Tibial nerve (tissue), 4 donors: ENCODE measurements around the gene NTRK2. TPM values are rescaled to one million over a fixed set of nuclear protein-coding genes. Genes with fewer than 3 reads are reported as not detected.
A peak's percentile ranks its signal among the peaks of the same experiment; 100 is the strongest.

Source experiments
- DNase-seq, 2 donors: peaks; one replicate each; pipeline ENCODE4 v3.0.0-alpha.2; 2019; ENCODE audit warnings: low spot score in 2 of 2
- H3K27ac ChIP-seq, 4 donors: fragments of 200-600 bp; sonication (generic) in 3 of 4; one replicate each; pipeline ENCODE4 v1.5.1; 2017 to 2019; ENCODE audit warnings: mild to moderate bottlenecking in 1 of 4
- H3K27me3 ChIP-seq, 2 donors: fragments of 200-600 bp; sonication (generic) in 1 of 2; one replicate each; pipeline versions ENCODE4 v1.5.1 to v1.6.0; 2017 to 2019
- H3K36me3 ChIP-seq, 3 donors: fragments of 200-600 bp; sonication (generic); one replicate each; pipeline ENCODE4 v1.5.1; 2018 to 2019
- H3K4me1 ChIP-seq, 4 donors: fragments of 200-600 bp; sonication (generic) in 3 of 4; one replicate each; pipeline ENCODE4 v1.5.1; 2017 to 2019
- H3K4me3 ChIP-seq, 4 donors: fragments of 200-600 bp; sonication (generic) in 3 of 4; one replicate each; pipeline ENCODE4 v1.5.1; 2017 to 2019; ENCODE audit warnings: mild to moderate bottlenecking in 1 of 4, moderate library complexity in 1 of 4
- H3K9me3 ChIP-seq, 4 donors: fragments of 200-600 bp; sonication (generic) in 3 of 4; one replicate each; pipeline ENCODE4 v1.5.1; 2017 to 2019
- EP300 ChIP-seq, 2 donors: sonication (generic); formaldehyde crosslinking; IDR thresholded peaks; one replicate each; pipeline ENCODE4 v1.6.1; 2017; ENCODE audit warnings: antibody characterized with exemption in 2 of 2, mild to moderate bottlenecking in 1 of 2
- POLR2A ChIP-seq, 2 donors: fragments of 450-650 bp; IDR thresholded peaks; one replicate each; pipeline ENCODE4 v1.6.1; 2017; ENCODE audit warnings: antibody characterized with exemption in 2 of 2, mild to moderate bottlenecking in 2 of 2, moderate library complexity in 2 of 2
- WGBS, 2 donors: methylation state at CpG; one replicate each; pipeline ENCODE4 v1.1.5; 2018; 5-methylcytosine and 5-hydroxymethylcytosine counted together
- total RNA-seq, 4 donors: library from RNA; depleted of rRNA; stranded (reverse); fragments of >200 nt; gene quantifications; one replicate each; pipeline ENCODE4 v1.1.0, GENCODE V29; 2016
- TF ChIP-seq, protein P1 (sequence below), 5 experiments: fragments of 200-600 bp in 3 of 5; fragments of 450-650 bp in 2 of 5; sonication (generic) in 3 of 5; IDR thresholded peaks; one replicate each; pipeline ENCODE4 v1.5.1; 2016 to 2019; ENCODE audit warnings: antibody characterized with exemption in 5 of 5, mild to moderate bottlenecking in 3 of 5, moderate library complexity in 2 of 5

Gene NTRK2
- total RNA-seq = 10 to 100 TPM; 46.7 to 83.4 (median 69.5) TPM

DNA sequence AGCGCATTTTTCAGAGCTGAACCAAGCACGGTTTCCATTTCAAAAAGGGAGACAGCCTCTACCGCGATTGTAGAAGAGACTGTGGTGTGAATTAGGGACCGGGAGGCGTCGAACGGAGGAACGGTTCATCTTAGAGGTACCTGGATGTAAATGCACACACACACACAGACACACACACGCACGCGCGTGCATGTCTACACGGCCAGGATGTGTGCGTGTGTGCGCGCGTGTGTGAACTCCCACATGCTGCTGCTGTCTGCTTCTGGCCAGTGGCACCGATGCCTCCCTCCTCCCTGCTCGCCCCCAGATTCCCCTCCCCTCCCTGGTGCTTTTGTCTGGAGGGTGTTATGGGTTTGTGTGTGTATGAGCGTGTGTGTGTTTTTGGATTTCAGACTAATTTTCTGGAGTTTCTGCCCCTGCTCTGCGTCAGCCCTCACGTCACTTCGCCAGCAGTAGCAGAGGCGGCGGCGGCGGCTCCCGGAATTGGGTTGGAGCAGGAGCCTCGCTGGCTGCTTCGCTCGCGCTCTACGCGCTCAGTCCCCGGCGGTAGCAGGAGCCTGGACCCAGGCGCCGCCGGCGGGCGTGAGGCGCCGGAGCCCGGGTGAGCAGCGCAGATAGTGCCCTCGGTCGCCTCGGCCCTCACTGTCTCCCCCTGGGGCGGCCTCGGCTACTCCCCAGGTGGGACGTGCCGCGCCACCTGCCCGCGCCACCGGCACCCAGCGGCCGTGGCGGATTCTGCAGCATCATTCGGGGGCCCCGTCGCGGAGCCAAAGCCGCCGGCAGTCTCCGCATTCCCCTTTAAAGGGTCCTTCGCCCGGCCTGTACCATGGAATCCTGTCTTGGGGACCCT lies at the start of gene NTRK2:
Gene NTRK2 (plus strand): TSS at position 442 of the 850 bp plus-strand sequence. CDS start 1,020 bp downstream, outside the sequence.
- TF ChIP-seq EP300 (IDR thresholded peaks at IDR 0.05) = peak in 1 of 2 donors; percentile 85
- TF ChIP-seq POLR2A (IDR thresholded peaks at IDR 0.05) = peak; percentile 20 to 60
- TF ChIP-seq, protein P1, sequence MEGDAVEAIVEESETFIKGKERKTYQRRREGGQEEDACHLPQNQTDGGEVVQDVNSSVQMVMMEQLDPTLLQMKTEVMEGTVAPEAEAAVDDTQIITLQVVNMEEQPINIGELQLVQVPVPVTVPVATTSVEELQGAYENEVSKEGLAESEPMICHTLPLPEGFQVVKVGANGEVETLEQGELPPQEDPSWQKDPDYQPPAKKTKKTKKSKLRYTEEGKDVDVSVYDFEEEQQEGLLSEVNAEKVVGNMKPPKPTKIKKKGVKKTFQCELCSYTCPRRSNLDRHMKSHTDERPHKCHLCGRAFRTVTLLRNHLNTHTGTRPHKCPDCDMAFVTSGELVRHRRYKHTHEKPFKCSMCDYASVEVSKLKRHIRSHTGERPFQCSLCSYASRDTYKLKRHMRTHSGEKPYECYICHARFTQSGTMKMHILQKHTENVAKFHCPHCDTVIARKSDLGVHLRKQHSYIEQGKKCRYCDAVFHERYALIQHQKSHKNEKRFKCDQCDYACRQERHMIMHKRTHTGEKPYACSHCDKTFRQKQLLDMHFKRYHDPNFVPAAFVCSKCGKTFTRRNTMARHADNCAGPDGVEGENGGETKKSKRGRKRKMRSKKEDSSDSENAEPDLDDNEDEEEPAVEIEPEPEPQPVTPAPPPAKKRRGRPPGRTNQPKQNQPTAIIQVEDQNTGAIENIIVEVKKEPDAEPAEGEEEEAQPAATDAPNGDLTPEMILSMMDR (IDR thresholded peaks at IDR 0.05) = peak; percentile 8 to 77 (median 48)
- H3K27ac ChIP-seq = peak within 1 kb of the TSS; percentile 74 to 94 (median 87)
- no peaks in the 10 kb centered on the region for H3K9me3 ChIP-seq
- peak; percentile 19 to 35 for DNase-seq
- no peaks in the 10 kb centered on the region for H3K27me3 ChIP-seq
- H3K4me3 ChIP-seq = peak within 1 kb of the TSS; percentile 43 to 73 (median 58)
- peaks cover 0 to 34% (median 0%) of the 10 kb centered on the region in 4 donors for H3K4me1 ChIP-seq
- H3K36me3 ChIP-seq = no peaks in the 10 kb centered on the region
- WGBS, 2 donors = 1 to 2% methylated on average over 27 to 65 of the region's 69 CpGs

- WGBS, 2 donors = 47 to 48% methylated on average over 2 of the region's 2 CpGs
- Histone ChIP-seq H3K36me3 (no peaks in the 10 kb centered on the region), H3K9me3 (no peaks in the 10 kb centered on the region), H3K27me3 (no peaks in the 10 kb centered on the region), H3K4me1 (no peaks in the 10 kb centered on the region), H3K4me3 (no peak overlapping the region), H3K27ac (no peak overlapping the region)
- DNase-seq = no peak
- TF ChIP-seq, protein P1 (IDR thresholded peaks at IDR 0.05) = no peak
- TF ChIP-seq EP300 (IDR thresholded peaks at IDR 0.05) (no peak), POLR2A (IDR thresholded peaks at IDR 0.05) (no peak)
Observed at GRCh38 chr9:84620338-84620737, 49.2 kb upstream of the NTRK2 start.

GRCh38 chr9:84621811-84622210 lies 47.7 kb upstream of the NTRK2 start:
- no peak for DNase-seq
- Histone ChIP-seq H3K4me3 (no peak overlapping the region), H3K9me3 (no peaks in the 10 kb centered on the region), H3K27ac (no peak overlapping the region), H3K4me1 (no peaks in the 10 kb centered on the region), H3K36me3 (no peaks in the 10 kb centered on the region), H3K27me3 (no peaks in the 10 kb centered on the region)
- WGBS, 2 donors = 88 to 99% methylated on average over 2 of the region's 2 CpGs
- TF ChIP-seq POLR2A (IDR thresholded peaks at IDR 0.05) (no peak), EP300 (IDR thresholded peaks at IDR 0.05) (no peak)
- TF ChIP-seq, protein P1 (IDR thresholded peaks at IDR 0.05) = no peak

DNA sequence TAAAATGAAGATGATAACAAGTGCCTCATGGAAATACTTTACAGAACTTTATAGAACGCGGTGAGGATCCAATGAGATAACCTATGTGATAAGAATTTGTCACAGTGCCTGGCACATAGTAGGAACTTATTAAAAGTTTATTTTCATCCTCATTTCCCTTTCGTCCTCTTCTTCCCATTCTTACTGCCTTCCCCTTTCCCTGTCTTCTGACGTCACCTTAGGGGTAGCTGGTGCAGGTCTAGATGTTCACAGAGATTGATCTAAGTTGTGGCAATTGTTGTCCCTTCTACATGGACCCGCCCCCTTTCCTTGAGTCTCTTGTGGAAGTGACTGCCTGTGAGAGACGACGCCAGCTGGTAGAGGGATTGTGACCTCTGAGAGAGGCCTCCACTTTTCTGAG lies 46.5 kb upstream of the NTRK2 start:
- TF ChIP-seq EP300 (IDR thresholded peaks at IDR 0.05) (no peak), POLR2A (IDR thresholded peaks at IDR 0.05) (no peak)
- TF ChIP-seq, protein P1 (IDR thresholded peaks at IDR 0.05) = no peak
- Histone ChIP-seq H3K4me3 (no peak overlapping the region), H3K9me3 (no peaks in the 10 kb centered on the region), H3K27ac (no peak overlapping the region), H3K36me3 (no peaks in the 10 kb centered on the region), H3K27me3 (no peaks in the 10 kb centered on the region), H3K4me1 (no peaks in the 10 kb centered on the region)
- WGBS, 2 donors = 83 to 87% methylated on average over 7 of the region's 7 CpGs
- DNase-seq = no peak

- no peaks in the 10 kb centered on the region for H3K4me1 ChIP-seq
- no peaks in the 10 kb centered on the region for H3K36me3 ChIP-seq
- H3K27ac ChIP-seq = no peak overlapping the region
- H3K9me3 ChIP-seq = peaks cover 0 to 11% (median 4%) of the 10 kb centered on the region in 4 donors
- no peak for DNase-seq
- no peaks in the 10 kb centered on the region for H3K27me3 ChIP-seq
- 85 to 90% methylated on average over 1 of the region's 1 CpG for WGBS, 2 donors
- no peak overlapping the region for H3K4me3 ChIP-seq
- TF ChIP-seq POLR2A (IDR thresholded peaks at IDR 0.05) = no peak
- TF ChIP-seq, protein P1 (IDR thresholded peaks at IDR 0.05) = no peak
- TF ChIP-seq EP300 (IDR thresholded peaks at IDR 0.05) = no peak
Observed at GRCh38 chr9:84636436-84636835, 33.1 kb upstream of the NTRK2 start.
